H1 (cell line): ENCODE data around the gene DCLK1. TPM values are rescaled to one million over a fixed set of nuclear protein-coding genes. Genes with fewer than 3 reads are reported as not detected.

Experiments
- CTCF ChIA-PET: fragments of 300-600 bp; sonication (Branson Sonifier 250); formaldehyde crosslinking; loops from one replicate; lab custom pipeline; 2021; ENCODE audit not compliant: partially characterized antibody; lab: Charles Lee
- POLR2A ChIA-PET: fragments of 300-600 bp; sonication (Branson Sonifier 250); formaldehyde crosslinking; loops from one replicate; lab custom pipeline; 2021; ENCODE audit warnings: inconsistent platforms; ENCODE audit not compliant: partially characterized antibody; lab: Charles Lee
- DNase-seq, 2 experiments: peaks; one replicate each; pipeline versions ENCODE4 v3.0.0 to v3.0.0-alpha.2; 2010 to 2022; ENCODE audit warnings: low spot score in 2 of 2, low read depth in 1 of 2, mixed read lengths in 1 of 2
- FAIRE-seq: peaks from 2 replicates; lab custom pipeline; 2011; peaks lifted over from hg19 to GRCh38; lab: Jason Lieb, UNC
- H2AFZ ChIP-seq: 2 replicates; pipeline ENCODE4 v1.8.1; 2012; ENCODE audit warnings: low read length, inconsistent platforms
- H2AK5ac ChIP-seq: 2 replicates; pipeline ENCODE4 v1.6.1; 2013; ENCODE audit warnings: low read depth, low read length
- H2BK120ac ChIP-seq: replicated peaks from 2 replicates; pipeline ENCODE3; 2013; ENCODE audit warnings: low read depth, low read length, inconsistent platforms
- H2BK12ac ChIP-seq: 2 replicates; pipeline ENCODE4 v1.6.1; 2013; ENCODE audit warnings: low read depth, low read length
- H2BK15ac ChIP-seq: 2 replicates; pipeline ENCODE4 v1.6.1; 2013; ENCODE audit warnings: low read length
- H2BK20ac ChIP-seq: 2 replicates; pipeline ENCODE4 v1.6.1; 2013; ENCODE audit warnings: low read length
- H2BK5ac ChIP-seq: 2 replicates; pipeline ENCODE4 v1.6.1; 2013; ENCODE audit warnings: low read depth, low read length
- H3K14ac ChIP-seq: 2 replicates; pipeline ENCODE4 v1.6.1; 2013; ENCODE audit warnings: inconsistent platforms; ENCODE audit not compliant: insufficient read length
- H3K18ac ChIP-seq: 2 replicates; pipeline ENCODE4 v1.6.1; 2013; ENCODE audit warnings: low read length; ENCODE audit errors: extremely low read depth
- H3K23ac ChIP-seq: 2 replicates; pipeline ENCODE4 v1.6.1; 2013; ENCODE audit warnings: inconsistent platforms; ENCODE audit not compliant: insufficient read length
- H3K23me2 ChIP-seq: 2 replicates; pipeline ENCODE4 v1.6.1; 2013; ENCODE audit warnings: low read depth, low read length
- H3K27ac ChIP-seq: 2 replicates; pipeline ENCODE4 v1.6.1; 2011; ENCODE audit warnings: low read depth, low read length, inconsistent platforms
- H3K27me3 ChIP-seq, 4 experiments: replicated peaks in 1 of 4; 1 replicate in 1 of 4; 2 replicates in 3 of 4; pipeline versions ENCODE4 v1.6.1 to v1.8.1; 2011 to 2013; ENCODE audit warnings: low read length in 3 of 4, mild to moderate bottlenecking in 3 of 4, inconsistent platforms in 2 of 4, mixed read lengths in 2 of 4, moderate library complexity in 1 of 4; ENCODE audit not compliant: control insufficient read depth in 3 of 4, insufficient read depth in 3 of 4; ENCODE audit errors: extremely low read depth in 1 of 4
- H3K36me3 ChIP-seq, 4 experiments: 2 replicates each; pipeline versions ENCODE4 v1.6.1 to v1.8.1; 2011 to 2013; ENCODE audit warnings: mild to moderate bottlenecking in 4 of 4, low read length in 3 of 4, moderate library complexity in 2 of 4, control low read depth in 1 of 4, inconsistent platforms in 1 of 4; ENCODE audit not compliant: insufficient read depth in 4 of 4, control insufficient read depth in 2 of 4
- H3K4ac ChIP-seq: replicated peaks from 2 replicates; pipeline ENCODE3; 2013; ENCODE audit warnings: low read length, low read depth, mixed read lengths, inconsistent platforms; ENCODE audit not compliant: insufficient read length
- H3K4me1 ChIP-seq, 4 experiments: replicated peaks in 1 of 4; 1 replicate in 1 of 4; 2 replicates in 3 of 4; pipeline versions ENCODE4 v1.6.1 to v1.8.1; 2011 to 2013; ENCODE audit warnings: low read length in 3 of 4, inconsistent platforms in 2 of 4, mixed read lengths in 1 of 4; ENCODE audit not compliant: insufficient read depth in 4 of 4, control insufficient read depth in 3 of 4
- H3K4me2 ChIP-seq, 2 experiments: 2 replicates each; pipeline versions ENCODE4 v1.6.1 to v1.8.1; 2011 to 2013; ENCODE audit warnings: low read depth in 2 of 2, low read length in 2 of 2, control low read depth in 1 of 2, inconsistent platforms in 1 of 2, mild to moderate bottlenecking in 1 of 2; ENCODE audit not compliant: insufficient read depth in 1 of 2
- H3K4me3 ChIP-seq, 4 experiments: fragments of 200-600, 300-600 bp in 1 of 4; sonication (generic), shearing (Covaris generic), sonication (Bioruptor Twin) in 1 of 4; 2 replicates each; pipeline versions ENCODE4 v1.5.1 to v1.8.1; 2011 to 2016; ENCODE audit warnings: low read length in 4 of 4, low read depth in 3 of 4, control low read depth in 2 of 4, inconsistent platforms in 2 of 4, mild to moderate bottlenecking in 2 of 4, mixed read lengths in 1 of 4, moderate library complexity in 1 of 4; ENCODE audit not compliant: insufficient read depth in 2 of 4; ENCODE audit errors: extremely low read depth in 1 of 4
- H3K56ac ChIP-seq: replicated peaks from 2 replicates; pipeline ENCODE3; 2013; ENCODE audit warnings: low read depth, mild to moderate bottlenecking, mixed read lengths, low read length, inconsistent platforms; ENCODE audit not compliant: insufficient read length
- H3K79me1 ChIP-seq: 2 replicates; pipeline ENCODE4 v1.6.1; 2013; ENCODE audit warnings: low read depth, low read length, control low read depth
- H3K79me2 ChIP-seq, 2 experiments: 2 replicates each; pipeline versions ENCODE4 v1.6.1 to v1.8.1; 2012 to 2013; ENCODE audit warnings: low read length in 2 of 2, mild to moderate bottlenecking in 2 of 2, inconsistent platforms in 1 of 2; ENCODE audit not compliant: insufficient read depth in 2 of 2, control insufficient read depth in 1 of 2
- H3K9ac ChIP-seq, 4 experiments: replicated peaks in 1 of 4; 1 replicate in 1 of 4; 2 replicates in 3 of 4; pipeline versions ENCODE4 v1.6.1 to v1.8.1; 2011 to 2013; ENCODE audit warnings: low read depth in 3 of 4, low read length in 3 of 4, control low read depth in 2 of 4, mild to moderate bottlenecking in 2 of 4, moderate library complexity in 2 of 4, inconsistent platforms in 1 of 4; ENCODE audit errors: extremely low read depth in 1 of 4
- H3K9me3 ChIP-seq, 2 experiments: 2 replicates each; pipeline versions ENCODE4 v1.6.1 to v1.8.1; 2012 to 2013; ENCODE audit warnings: mild to moderate bottlenecking in 2 of 2, moderate library complexity in 2 of 2, control low read depth in 1 of 2, inconsistent platforms in 1 of 2, low read depth in 1 of 2, low read length in 1 of 2, mixed read lengths in 1 of 2; ENCODE audit not compliant: insufficient read depth in 2 of 2
- H4K20me1 ChIP-seq, 2 experiments: replicated peaks in 1 of 2; 2 replicates each; pipeline versions ENCODE3 to v1.8.1; 2011 to 2013; ENCODE audit warnings: inconsistent platforms in 2 of 2, low read length in 2 of 2, mild to moderate bottlenecking in 1 of 2; ENCODE audit not compliant: insufficient read depth in 2 of 2, control insufficient read depth in 1 of 2
- H4K5ac ChIP-seq: 2 replicates; pipeline ENCODE4 v1.6.1; 2013; ENCODE audit warnings: low read length, low read depth, mixed read lengths, inconsistent platforms; ENCODE audit not compliant: insufficient read length
- H4K8ac ChIP-seq: 2 replicates; pipeline ENCODE4 v1.8.0; 2013; ENCODE audit warnings: mild to moderate bottlenecking, moderate library complexity, low read length, inconsistent platforms; ENCODE audit not compliant: insufficient read depth; ENCODE audit errors: extremely low read depth
- H4K91ac ChIP-seq: replicated peaks from 2 replicates; pipeline ENCODE3; 2013; ENCODE audit warnings: low read length, mixed read lengths, inconsistent platforms; ENCODE audit not compliant: insufficient read length
- BCL11A ChIP-seq, 2 experiments: IDR thresholded peaks; one replicate each; pipeline ENCODE4 v1.6.1; 2011; ENCODE audit warnings: low read depth in 2 of 2, low read length in 2 of 2, mild to moderate bottlenecking in 2 of 2
- CTCF ChIP-seq, 3 experiments: IDR thresholded peaks; 1 replicate in 2 of 3; 2 replicates in 1 of 3; pipeline versions ENCODE4 v1.5.1 to v1.6.1; 2011; ENCODE audit warnings: low read length in 3 of 3, mild to moderate bottlenecking in 3 of 3, inconsistent platforms in 2 of 3, low read depth in 1 of 3, moderate library complexity in 1 of 3; ENCODE audit not compliant: insufficient read depth in 1 of 3; ENCODE audit errors: control extremely low read depth in 1 of 3
- RNF2 ChIP-seq: fragments of 200-900, 300-1000 bp; sonication (generic); IDR thresholded peaks from 2 replicates; pipeline ENCODE4 v1.7.1; 2016; ENCODE audit warnings: borderline replicate concordance, low read depth, mild to moderate bottlenecking, antibody characterized with exemption, low read length; ENCODE audit not compliant: poor library complexity, severe bottlenecking; ENCODE audit errors: missing control alignments
- SUZ12 ChIP-seq: fragments of 200-600 bp; sonication (generic); IDR thresholded peaks from 2 replicates; pipeline ENCODE4 v1.6.1; 2012; ENCODE audit warnings: mild to moderate bottlenecking, inconsistent platforms, low read length, moderate library complexity, mixed read lengths
- WGBS, 2 experiments: shearing (Covaris generic) in 1 of 2; methylation state at CpG; one replicate each; pipeline versions ENCODE4 v1.1.6 to v1.1.7; 2013 to 2015; ENCODE audit warnings: low lambda C conversion rate in 2 of 2, mixed read lengths in 2 of 2, inconsistent platforms in 1 of 2, low coverage in 1 of 2, missing lambda C conversion rate in 1 of 2; ENCODE audit not compliant: insufficient replicate concordance in 2 of 2, insufficient coverage in 1 of 2, insufficient read length in 1 of 2; ENCODE audit errors: extremely low coverage in 1 of 2, missing lambda C conversion rate in 1 of 2; 5-methylcytosine and 5-hydroxymethylcytosine counted together
- polyA plus RNA-seq, 7 experiments: library from polyadenylated mRNA; depleted of rRNA in 3 of 7; stranded (reverse) in 5 of 7; unstranded in 2 of 7; fragments of >200 nt in 5 of 7; fragments of 200-250 nt in 2 of 7; gene quantifications; 1 replicate in 5 of 7; 2 replicates in 1 of 7; 4 replicates in 1 of 7; pipeline versions ENCODE4 v1.2.1 to v1.2.3, GENCODE V29; 2011 to 2013; ENCODE audit warnings: missing spikeins in 2 of 7, mixed read lengths in 2 of 7
- total RNA-seq: library from RNA; stranded (reverse); fragmentation: NEBNext Ultra II Directional; extraction: Animal tissue kit (Norgen Biotek cat#: 25700); gene quantifications from 2 replicates; pipeline ENCODE4 v1.2.1, GENCODE V29; 2021

The DCLK1 gene
- total and polyA plus RNA-seq, 2 of the 8 experiments (the other 6 are each of a cell fraction or from before 2014, with no cell fraction given) = 22.8 to 41.0 TPM

GRCh38 chr13:36102721-36103120 is 28.5 kb downstream of the DCLK1 start:
- H2BK5ac ChIP-seq = no peak overlapping the region
- H3K23ac ChIP-seq = no peak overlapping the region
- no peak overlapping the region for H2BK20ac ChIP-seq
- WGBS, 2 experiments = 96% methylated on average over 4 of the region's 4 CpGs; no CpG with 5 or more reads in 1 of the 2 experiments
- H3K9me3 ChIP-seq = no peaks in the 10 kb centered on the region
- H3K9ac ChIP-seq = no peak overlapping the region
- no peaks in the 10 kb centered on the region for H4K20me1 ChIP-seq
- no peak overlapping the region for H2AK5ac ChIP-seq
- no peak for DNase-seq
- peaks cover 0 to 3% (median 0%) of the 10 kb centered on the region in 4 experiments; a peak in 1 of 7 replicates for H3K4me1 ChIP-seq
- H4K5ac ChIP-seq = no peak overlapping the region
- no peaks in the 10 kb centered on the region for H3K27me3 ChIP-seq
- no peak overlapping the region for H3K27ac ChIP-seq
- no peak overlapping the region for H4K8ac ChIP-seq
- no peak overlapping the region for H3K4ac ChIP-seq
- H3K56ac ChIP-seq = no peak overlapping the region
- H2AFZ ChIP-seq = no peak overlapping the region
- no peak for FAIRE-seq
- no peaks in the 10 kb centered on the region for H3K36me3 ChIP-seq
- ChIA-PET POLR2A (no interaction called here), CTCF (no interaction called here)
- H3K4me3 ChIP-seq = no peak overlapping the region
- no peak for TF ChIP-seq CTCF (IDR thresholded peaks at IDR 0.05; ENCODE audit: control extremely low read depth in 1 of 3, insufficient read depth in 1 of 3, low read depth in 1 of 3, low read length in 3 of 3)
- no peak for TF ChIP-seq BCL11A (IDR thresholded peaks at IDR 0.05; ENCODE audit: low read depth in 2 of 2, low read length in 2 of 2)
- no peak for TF ChIP-seq SUZ12
- no peak for TF ChIP-seq RNF2
- no peaks in the 10 kb centered on the region for H3K23me2 ChIP-seq
- H3K4me2 ChIP-seq = no peak overlapping the region
- H3K14ac ChIP-seq = no peak overlapping the region
- H2BK15ac ChIP-seq = no peak overlapping the region
- no peaks in the 10 kb centered on the region for H3K79me2 ChIP-seq
- no peaks in the 10 kb centered on the region for H3K79me1 ChIP-seq
- no peak overlapping the region for H2BK120ac ChIP-seq
- no peak overlapping the region for H3K18ac ChIP-seq
- no peak overlapping the region for H4K91ac ChIP-seq
- H2BK12ac ChIP-seq = no peak overlapping the region
